Sigmoid colon (tissue), 3 donors: ENCODE data around the gene CAPN5.

Experiments
- POLR2A ChIP-seq, 2 donors: fragments of 450-650 bp; IDR thresholded peaks; one replicate each; pipeline ENCODE4 v1.6.1; 2016; ENCODE audit warnings: antibody characterized with exemption in 2 of 2, mild to moderate bottlenecking in 2 of 2, moderate library complexity in 2 of 2
- TF ChIP-seq, protein P1 (sequence below), 4 experiments: fragments of 450-650 bp in 3 of 4; fragments of 200-600 bp in 1 of 4; IDR thresholded peaks; one replicate each; pipeline ENCODE4 v1.5.1; 2016 to 2019; ENCODE audit warnings: antibody characterized with exemption in 4 of 4, mild to moderate bottlenecking in 3 of 4, moderate library complexity in 2 of 4

DNA sequence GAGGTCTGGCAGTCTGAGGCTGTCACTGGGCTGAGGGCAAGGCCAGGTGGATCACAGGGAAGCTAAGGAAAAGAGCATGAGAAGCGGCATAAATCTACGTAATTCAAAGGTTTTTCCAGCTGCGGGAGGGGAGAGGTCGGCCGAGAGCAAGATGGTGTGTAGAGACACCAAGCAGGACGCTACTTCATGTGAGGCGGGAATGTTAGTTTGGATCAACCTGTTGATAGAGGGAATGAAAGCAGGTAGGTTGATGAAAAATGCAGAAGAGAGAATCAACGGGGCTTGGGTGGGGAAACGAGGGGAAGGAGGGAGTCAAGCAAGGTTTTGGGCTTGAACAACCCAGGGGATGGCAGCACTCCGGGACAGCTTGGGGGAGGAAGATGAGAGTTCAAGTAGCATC is 29.7 kb upstream of the CAPN5 start:
- TF ChIP-seq, protein P1, sequence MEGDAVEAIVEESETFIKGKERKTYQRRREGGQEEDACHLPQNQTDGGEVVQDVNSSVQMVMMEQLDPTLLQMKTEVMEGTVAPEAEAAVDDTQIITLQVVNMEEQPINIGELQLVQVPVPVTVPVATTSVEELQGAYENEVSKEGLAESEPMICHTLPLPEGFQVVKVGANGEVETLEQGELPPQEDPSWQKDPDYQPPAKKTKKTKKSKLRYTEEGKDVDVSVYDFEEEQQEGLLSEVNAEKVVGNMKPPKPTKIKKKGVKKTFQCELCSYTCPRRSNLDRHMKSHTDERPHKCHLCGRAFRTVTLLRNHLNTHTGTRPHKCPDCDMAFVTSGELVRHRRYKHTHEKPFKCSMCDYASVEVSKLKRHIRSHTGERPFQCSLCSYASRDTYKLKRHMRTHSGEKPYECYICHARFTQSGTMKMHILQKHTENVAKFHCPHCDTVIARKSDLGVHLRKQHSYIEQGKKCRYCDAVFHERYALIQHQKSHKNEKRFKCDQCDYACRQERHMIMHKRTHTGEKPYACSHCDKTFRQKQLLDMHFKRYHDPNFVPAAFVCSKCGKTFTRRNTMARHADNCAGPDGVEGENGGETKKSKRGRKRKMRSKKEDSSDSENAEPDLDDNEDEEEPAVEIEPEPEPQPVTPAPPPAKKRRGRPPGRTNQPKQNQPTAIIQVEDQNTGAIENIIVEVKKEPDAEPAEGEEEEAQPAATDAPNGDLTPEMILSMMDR (IDR thresholded peaks at IDR 0.05), result no peak
- TF ChIP-seq POLR2A (IDR thresholded peaks at IDR 0.05), result no peak
